Kidney epithelial cell (primary cell): ENCODE results near the gene MSRB2. TPM values are rescaled to one million over a fixed set of nuclear protein-coding genes. Genes with fewer than 3 reads are reported as not detected.
A peak's percentile ranks its signal among the peaks of the same experiment; 100 is the strongest.
"Not testable (repeated sequence)": the region's sequence is repeated elsewhere in the genome, so short reads cannot be mapped to it uniquely, and the experiment has no call there.

Experiments used
- DNase-seq: peaks from one replicate; pipeline ENCODE4 v3.0.0-alpha.2; 2010; ENCODE audit warnings: low read depth
- H3K27me3 ChIP-seq: 2 replicates; pipeline ENCODE4 v1.6.0; 2011; ENCODE audit warnings: low read length; ENCODE audit not compliant: control insufficient read depth, insufficient read depth
- H3K36me3 ChIP-seq: 2 replicates; pipeline ENCODE4 v1.5.1; 2011; ENCODE audit warnings: low read length; ENCODE audit not compliant: control insufficient read depth, insufficient read depth
- H3K4me3 ChIP-seq: 2 replicates; pipeline ENCODE4 v1.5.1; 2011; ENCODE audit warnings: low read depth, mild to moderate bottlenecking, control low read depth, low read length
- CTCF ChIP-seq: IDR thresholded peaks from 2 replicates; pipeline ENCODE4 v1.5.1; 2011; ENCODE audit warnings: mild to moderate bottlenecking, moderate library complexity, low read length, control low read depth, inconsistent platforms; ENCODE audit not compliant: insufficient read depth, poor library complexity, severe bottlenecking
- total RNA-seq: library from RNA; depleted of rRNA; stranded (reverse); fragments of >200 nt; gene quantifications from 2 replicates; pipeline ENCODE4 v1.2.3, GENCODE V29; 2015

Gene MSRB2
- total RNA-seq, 1 donor from 2014 or later: 24.2 TPM

- no peak for DNase-seq
- Histone ChIP-seq H3K36me3 (no peaks in the 10 kb centered on the region), H3K4me3 (peak overlapping the region; percentile 3), H3K27me3 (no peaks in the 10 kb centered on the region)
- no peak for TF ChIP-seq CTCF
Measured at GRCh38 chr10:23063045-23063972, 32.1 kb upstream of the MSRB2 start.

GRCh38 chr10:23063973-23064812, 31.2 kb upstream of the MSRB2 start:
- DNase-seq: no peak
- no peak for TF ChIP-seq CTCF
- Histone ChIP-seq H3K4me3 (no peak overlapping the region), H3K36me3 (no peaks in the 10 kb centered on the region), H3K27me3 (no peaks in the 10 kb centered on the region)

GRCh38 chr10:23064813-23065114, 30.6 kb upstream of the MSRB2 start:
- DNase-seq, H3K36me3 ChIP-seq, H3K4me3 ChIP-seq, H3K27me3 ChIP-seq: not testable (repeated sequence)

GRCh38 chr10:23065181-23065948, 30.0 kb upstream of the MSRB2 start:
- Histone ChIP-seq H3K27me3 (no peaks in the 10 kb centered on the region), H3K36me3 (no peaks in the 10 kb centered on the region), H3K4me3 (no peak overlapping the region)
- TF ChIP-seq CTCF: no peak
- peak; percentile 28 for DNase-seq

- Histone ChIP-seq H3K4me3 (no peak overlapping the region), H3K36me3 (no peaks in the 10 kb centered on the region), H3K27me3 (no peaks in the 10 kb centered on the region)
- DNase-seq: no peak
- no peak for TF ChIP-seq CTCF
Measured at GRCh38 chr10:23067337-23067736, 28.0 kb upstream of the MSRB2 start.
